Adrenal gland (tissue), 5 donors: ENCODE results near the gene CNTNAP2.

Source experiments
- CTCF ChIP-seq, 6 experiments: fragments of 450-650 bp in 4 of 6; fragments of 200-600 bp in 2 of 6; sonication (generic) in 1 of 6; IDR thresholded peaks; 1 replicate in 5 of 6; 2 replicates in 1 of 6; pipeline versions ENCODE4 v1.5.1 to v1.8.0; 2016 to 2021; ENCODE audit warnings: antibody characterized with exemption in 6 of 6, mild to moderate bottlenecking in 2 of 6, moderate library complexity in 1 of 6
- POLR2A ChIP-seq, 2 donors: fragments of 450-650 bp; IDR thresholded peaks; one replicate each; pipeline ENCODE4 v1.6.1; 2017; ENCODE audit warnings: antibody characterized with exemption in 2 of 2, mild to moderate bottlenecking in 2 of 2, moderate library complexity in 1 of 2
- donor health status: DM: no; HTN: no; CAD: no.

GRCh38 chr7:147443942-147444341, 1327.3 kb downstream of the CNTNAP2 start:
- TF ChIP-seq CTCF (IDR thresholded peaks at IDR 0.05) (no peak), POLR2A (IDR thresholded peaks at IDR 0.05) (no peak)
